Stimulated activated CD8-positive, alpha-beta memory T cell treated with anti-CD3 and anti-CD28 coated beads, Interleukin-4, amount 100 ng/mL, for 48 hours (primary cell): ENCODE data around the gene RAPGEFL1.
"Not testable (repeated sequence)": the region's sequence is repeated elsewhere in the genome, so short reads cannot be mapped to it uniquely, and the experiment has no call there.

ENCODE experiments used
- DNase-seq: peaks from one replicate; pipeline ENCODE4 v3.0.0-alpha.2; 2020

RAPGEFL1 gene

GRCh38 chr17:40175928-40176753 lies 1.1 kb upstream of the RAPGEFL1 start:
- DNase-seq: no peak

- DNase-seq: no peak
Observed at GRCh38 chr17:40176754-40177110, 538 bp upstream of the RAPGEFL1 start.

GRCh38 chr17:40178021-40178601 lies 841 bp downstream of the RAPGEFL1 start:
- DNase-seq: no peak

- no peak for DNase-seq
Observed at GRCh38 chr17:40178660-40179059, 1.4 kb downstream of the RAPGEFL1 start.

GRCh38 chr17:40179923-40180659 lies 2.8 kb downstream of the RAPGEFL1 start:
- DNase-seq: no peak

GRCh38 chr17:40180694-40181093 lies 3.4 kb downstream of the RAPGEFL1 start:
- DNase-seq: no peak

- DNase-seq: no peak
Observed at GRCh38 chr17:40181205-40181604, 3.9 kb downstream of the RAPGEFL1 start.

GRCh38 chr17:40182606-40183005 lies 5.3 kb downstream of the RAPGEFL1 start:
- no peak for DNase-seq

- DNase-seq: no peak
Observed at GRCh38 chr17:40187238-40187637, 10.0 kb downstream of the RAPGEFL1 start.

- DNase-seq: no peak
Observed at GRCh38 chr17:40188694-40189093, 11.4 kb downstream of the RAPGEFL1 start.

GRCh38 chr17:40190197-40191021 lies 13.1 kb downstream of the RAPGEFL1 start:
- peak; percentile 43 for DNase-seq

GRCh38 chr17:40191237-40192208 lies 14.3 kb downstream of the RAPGEFL1 start:
- peak; percentile 81 for DNase-seq

- no peak for DNase-seq
Observed at GRCh38 chr17:40192961-40193360, 15.7 kb downstream of the RAPGEFL1 start.

GRCh38 chr17:40194821-40195220 lies 17.6 kb downstream of the RAPGEFL1 start:
- DNase-seq: no peak

- DNase-seq: no peak
Observed at GRCh38 chr17:40197550-40197949, 20.3 kb downstream of the RAPGEFL1 start.

GRCh38 chr17:40197965-40198456 lies 20.7 kb downstream of the RAPGEFL1 start:
- peak; percentile 46 for DNase-seq

GRCh38 chr17:40198576-40198975 lies 21.3 kb downstream of the RAPGEFL1 start:
- no peak for DNase-seq

- DNase-seq: no peak
Observed at GRCh38 chr17:40203131-40203530, 25.9 kb downstream of the RAPGEFL1 start.

GRCh38 chr17:40206193-40206592 lies 28.9 kb downstream of the RAPGEFL1 start:
- not testable (repeated sequence) for DNase-seq

- no peak for DNase-seq
Observed at GRCh38 chr17:40209404-40210093, 32.3 kb downstream of the RAPGEFL1 start.

GRCh38 chr17:40213914-40214313 lies 36.6 kb downstream of the RAPGEFL1 start:
- DNase-seq: not testable (repeated sequence)
